OCI-LY7 (cell line): ENCODE data around the gene CDC42BPG. TPM values are rescaled to one million over a fixed set of nuclear protein-coding genes. Genes with fewer than 3 reads are reported as not detected.

ENCODE experiments used
- BruUV-seq: library from RNA; stranded (reverse); fragments of 400-500 nt; replicated peaks from 2 replicates; lab custom pipeline; 2021; lab: Mats Ljungman, UMichigan
- CTCF ChIA-PET: fragments of 300-600 bp; sonication (Branson Sonifier 250); formaldehyde crosslinking; loops from one replicate; lab custom pipeline; 2022; ENCODE audit warnings: antibody characterized with exemption; ENCODE audit not compliant: unreplicated experiment; lab: Charles Lee
- POLR2A ChIA-PET: fragments of 300-600 bp; sonication (Branson Sonifier 250); formaldehyde crosslinking; loops from one replicate; lab custom pipeline; 2022; ENCODE audit warnings: antibody characterized with exemption; lab: Charles Lee
- DNase-seq: peaks from one replicate; pipeline ENCODE4 v3.0.0-alpha.2; 2015; ENCODE audit warnings: low spot score
- H2AFZ ChIP-seq: fragments of 200-600 bp; sonication (generic), shearing (Covaris generic); 2 replicates; pipeline ENCODE4 v1.6.1; 2014; ENCODE audit warnings: mild to moderate bottlenecking, antibody characterized with exemption, low read length, moderate library complexity
- H3K27ac ChIP-seq: fragments of 200-600 bp; sonication (generic); 2 replicates; pipeline ENCODE4 v1.5.1; 2014; ENCODE audit warnings: mixed run types, low read depth, mild to moderate bottlenecking, moderate library complexity, low read length, inconsistent platforms; ENCODE audit not compliant: poor library complexity, severe bottlenecking
- H3K36me3 ChIP-seq: fragments of 200-600 bp; sonication (generic); 2 replicates; pipeline ENCODE4 v1.6.1; 2014; ENCODE audit warnings: mild to moderate bottlenecking, antibody characterized with exemption, low read length, moderate library complexity, mixed read lengths; ENCODE audit not compliant: insufficient read depth
- H3K4me1 ChIP-seq: fragments of 200-600 bp; sonication (generic); 2 replicates; pipeline ENCODE4 v1.5.1; 2014; ENCODE audit warnings: mild to moderate bottlenecking, low read length; ENCODE audit not compliant: insufficient read depth, poor library complexity, severe bottlenecking
- H3K4me2 ChIP-seq: fragments of 200-600 bp; sonication (generic); 2 replicates; pipeline ENCODE4 v1.6.1; 2014; ENCODE audit warnings: mild to moderate bottlenecking, low read length
- H3K4me3 ChIP-seq: fragments of 200-600 bp; sonication (generic); 2 replicates; pipeline ENCODE4 v1.5.1; 2014; ENCODE audit warnings: mild to moderate bottlenecking, low read depth, low read length; ENCODE audit not compliant: poor library complexity, severe bottlenecking
- H3K79me2 ChIP-seq: fragments of 200-600 bp; sonication (generic); 2 replicates; pipeline ENCODE4 v1.6.1; 2016; ENCODE audit warnings: low read depth, mild to moderate bottlenecking, low read length, moderate library complexity, mixed read lengths; ENCODE audit not compliant: insufficient read depth
- H3K9me2 ChIP-seq: fragments of 200-600 bp; sonication (generic); 2 replicates; pipeline ENCODE4 v1.6.1; 2016; ENCODE audit warnings: mild to moderate bottlenecking, low read length, mixed read lengths; ENCODE audit not compliant: insufficient read depth
- H3K9me3 ChIP-seq: fragments of 200-600 bp; sonication (generic); 2 replicates; pipeline ENCODE4 v1.6.1; 2014; ENCODE audit warnings: mild to moderate bottlenecking, mixed run types, low read length, mixed read lengths
- H4K20me1 ChIP-seq: fragments of 200-600 bp; sonication (generic); 2 replicates; pipeline ENCODE4 v1.6.1; 2014; ENCODE audit warnings: mild to moderate bottlenecking, antibody characterized with exemption, low read length, moderate library complexity, mixed read lengths; ENCODE audit not compliant: insufficient read depth
- EZH2phosphoT487 ChIP-seq: fragments of 200-600 bp; sonication (generic); IDR thresholded peaks from 2 replicates; pipeline ENCODE4 v1.6.1; 2018; ENCODE audit warnings: low read depth, borderline replicate concordance, mild to moderate bottlenecking, mixed run types, antibody characterized with exemption, low read length, moderate library complexity, mixed read lengths
- intact Hi-C: fragments of 100-400 bp; cut with micrococcal nuclease; formaldehyde crosslinking; loops from one replicate; pipeline ENCODE4 v1.10.0; 2022; ENCODE audit not compliant: unreplicated experiment
- total RNA-seq, 2 experiments: library from RNA; depleted of rRNA in 1 of 2; stranded (reverse); fragments of >200 nt in 1 of 2; shearing (Covaris generic) in 1 of 2; gene quantifications; 2 replicates each; pipeline ENCODE4 v1.2.3, GENCODE V29; 2014 to 2022
- TF ChIP-seq, protein P1 (sequence below): fragments of 200-600 bp; sonication (generic); conservative IDR thresholded peaks from 2 replicates; pipeline ENCODE4 v1.5.1; 2014; ENCODE audit warnings: mild to moderate bottlenecking, antibody characterized with exemption, low read length, moderate library complexity, mixed read lengths

CDC42BPG gene
- total RNA-seq, 2 experiments from 2014 or later: 3.5 to 4.9 TPM

DNA sequence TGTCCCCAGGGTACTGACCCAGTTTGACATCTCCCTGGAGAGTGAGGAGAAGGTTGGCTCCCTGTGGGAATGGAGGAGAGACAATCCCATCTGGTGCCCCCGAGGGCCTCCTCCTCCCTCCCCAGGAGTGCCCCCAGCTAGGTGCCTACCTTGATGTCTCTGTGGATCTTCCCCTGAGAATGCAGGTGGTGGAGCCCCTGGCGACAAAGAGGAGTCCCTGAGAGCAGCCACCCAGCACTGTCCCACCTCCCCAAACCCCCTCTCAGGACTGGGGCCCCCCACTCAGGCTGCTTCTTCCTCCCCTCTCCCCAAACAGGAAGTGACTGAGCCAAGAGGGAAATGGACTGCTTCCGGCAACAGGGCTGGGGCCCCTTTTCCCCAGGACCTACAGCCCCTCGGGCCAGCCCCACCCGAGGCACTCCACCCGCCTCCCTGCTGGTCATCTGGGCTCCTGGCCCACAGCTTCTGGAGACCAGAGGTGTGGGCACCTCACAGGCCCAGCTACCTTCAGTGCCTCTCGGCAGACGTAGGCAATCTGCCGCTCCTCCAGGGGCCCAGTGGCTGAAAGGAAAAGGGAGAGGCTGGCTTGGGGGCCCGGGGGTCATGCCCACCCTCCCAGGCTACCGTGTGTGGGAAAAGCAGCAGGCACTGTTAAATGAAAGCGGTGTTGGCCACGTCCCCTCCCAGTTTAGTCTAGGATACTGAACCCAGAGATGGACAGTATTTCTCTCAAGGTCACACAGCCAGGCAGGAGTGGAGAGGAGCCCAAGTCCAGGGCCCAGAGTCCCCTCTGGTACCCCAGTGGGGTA lies 42.7 kb downstream of the CDC42BPG start:
- ChIA-PET POLR2A (interaction anchor here (0.6 to 3.0 kb wide), 3 partner anchors 8 to 117 kb away, joined by 3 to 14 read pairs (median 3); partner anchors contain the start of genes MEN1 and SF1), CTCF (interaction anchor here (0.6 to 0.7 kb wide), 2 partner anchors 8 to 54 kb away, joined by 3 to 4 read pairs; no protein-coding TSS in a partner anchor)
- no peaks in the 10 kb centered on the region for H3K9me3 ChIP-seq
- BruUV-seq: no TSS peak
- peak overlapping the region; percentile 78 for H3K4me3 ChIP-seq
- peaks cover 18% of the 10 kb centered on the region; the same call in 1 of the 2 replicates for H3K79me2 ChIP-seq
- DNase-seq: peak; percentile 37
- H3K4me2 ChIP-seq: peak overlapping the region; percentile 91
- peaks cover 47% of the 10 kb centered on the region for H3K4me1 ChIP-seq
- no peaks in the 10 kb centered on the region for H4K20me1 ChIP-seq
- no peak for TF ChIP-seq EZH2phosphoT487
- TF ChIP-seq, protein P1, sequence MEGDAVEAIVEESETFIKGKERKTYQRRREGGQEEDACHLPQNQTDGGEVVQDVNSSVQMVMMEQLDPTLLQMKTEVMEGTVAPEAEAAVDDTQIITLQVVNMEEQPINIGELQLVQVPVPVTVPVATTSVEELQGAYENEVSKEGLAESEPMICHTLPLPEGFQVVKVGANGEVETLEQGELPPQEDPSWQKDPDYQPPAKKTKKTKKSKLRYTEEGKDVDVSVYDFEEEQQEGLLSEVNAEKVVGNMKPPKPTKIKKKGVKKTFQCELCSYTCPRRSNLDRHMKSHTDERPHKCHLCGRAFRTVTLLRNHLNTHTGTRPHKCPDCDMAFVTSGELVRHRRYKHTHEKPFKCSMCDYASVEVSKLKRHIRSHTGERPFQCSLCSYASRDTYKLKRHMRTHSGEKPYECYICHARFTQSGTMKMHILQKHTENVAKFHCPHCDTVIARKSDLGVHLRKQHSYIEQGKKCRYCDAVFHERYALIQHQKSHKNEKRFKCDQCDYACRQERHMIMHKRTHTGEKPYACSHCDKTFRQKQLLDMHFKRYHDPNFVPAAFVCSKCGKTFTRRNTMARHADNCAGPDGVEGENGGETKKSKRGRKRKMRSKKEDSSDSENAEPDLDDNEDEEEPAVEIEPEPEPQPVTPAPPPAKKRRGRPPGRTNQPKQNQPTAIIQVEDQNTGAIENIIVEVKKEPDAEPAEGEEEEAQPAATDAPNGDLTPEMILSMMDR: 0 out of 2 replicates have a peak, but pooled peaks have one; percentile 20
- peaks cover 73% of the 10 kb centered on the region for H3K36me3 ChIP-seq
- peak overlapping the region; percentile 82 for H3K27ac ChIP-seq
- no peaks in the 10 kb centered on the region for H3K9me2 ChIP-seq
- H2AFZ ChIP-seq: peak overlapping the region; percentile 28; the same call in 1 of the 2 replicates
- intact Hi-C loops: loop anchor here (1.0 to 2.0 kb wide), 4 partner anchors 15 to 59 kb away; partner anchors contain the start of genes CDC42BPG and SF1

DNA sequence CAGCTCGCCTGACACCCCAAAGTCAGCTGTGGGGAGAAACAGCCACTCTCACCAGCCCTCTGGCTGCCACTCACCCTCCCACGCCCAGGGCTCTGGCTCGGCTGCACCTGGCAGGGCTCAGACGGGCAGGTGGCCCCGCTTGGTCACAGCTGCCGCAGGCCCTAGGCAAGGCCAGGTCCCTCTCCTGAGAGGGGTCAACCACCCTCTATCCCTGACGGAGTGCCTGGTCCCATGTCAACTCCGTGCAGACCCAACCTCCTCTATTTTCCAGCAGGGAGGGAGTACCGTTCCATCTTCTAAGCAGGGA lies 43.3 kb downstream of the CDC42BPG start:
- Histone ChIP-seq H3K9me3 (no peaks in the 10 kb centered on the region), H3K4me2 (peak overlapping the region; percentile 91), H3K27ac (peak overlapping the region; percentile 82), H3K4me1 (peaks cover 47% of the 10 kb centered on the region), H3K9me2 (no peaks in the 10 kb centered on the region), H3K36me3 (peaks cover 73% of the 10 kb centered on the region), H2AFZ (no peak overlapping the region), H3K4me3 (peak overlapping the region; percentile 78), H3K79me2 (peaks cover 18% of the 10 kb centered on the region; the same call in 1 of the 2 replicates), H4K20me1 (no peaks in the 10 kb centered on the region)
- TF ChIP-seq, protein P1: no peak
- TF ChIP-seq EZH2phosphoT487: no peak
- DNase-seq: peak; percentile 20
- ChIA-PET CTCF (no interaction called here), POLR2A (interaction anchor here (3.0 kb wide), 1 partner anchor 9 kb away, joined by 14 read pairs; the partner anchor contains the start of gene MEN1)
- no TSS peak for BruUV-seq
- intact Hi-C loops: no loop called here
